NCI-H460 (cell line): Measurements from ENCODE around the gene PHKG2. TPM values are rescaled to one million over a fixed set of nuclear protein-coding genes. Genes with fewer than 3 reads are reported as not detected.

Experiments used
- DNase-seq: peaks from one replicate; pipeline ENCODE4 v3.0.0-alpha.2; 2016; ENCODE audit warnings: low read depth; ENCODE audit errors: extremely low read depth
- small RNA-seq, 2 experiments: library from RNA; depleted of rRNA; stranded (forward); fragments of <200 nt; gene quantifications; one replicate each; pipeline ENCODE3, GENCODE V24; 2014
- total RNA-seq: library from RNA; depleted of rRNA; stranded (reverse); fragments of >200 nt; shearing (Covaris generic); gene quantifications from 2 replicates; pipeline ENCODE4 v1.2.3, GENCODE V29; 2014; rRNA removed

PHKG2 gene
- total RNA-seq, 1 experiment from 2014 or later: 14.3 TPM

DNA sequence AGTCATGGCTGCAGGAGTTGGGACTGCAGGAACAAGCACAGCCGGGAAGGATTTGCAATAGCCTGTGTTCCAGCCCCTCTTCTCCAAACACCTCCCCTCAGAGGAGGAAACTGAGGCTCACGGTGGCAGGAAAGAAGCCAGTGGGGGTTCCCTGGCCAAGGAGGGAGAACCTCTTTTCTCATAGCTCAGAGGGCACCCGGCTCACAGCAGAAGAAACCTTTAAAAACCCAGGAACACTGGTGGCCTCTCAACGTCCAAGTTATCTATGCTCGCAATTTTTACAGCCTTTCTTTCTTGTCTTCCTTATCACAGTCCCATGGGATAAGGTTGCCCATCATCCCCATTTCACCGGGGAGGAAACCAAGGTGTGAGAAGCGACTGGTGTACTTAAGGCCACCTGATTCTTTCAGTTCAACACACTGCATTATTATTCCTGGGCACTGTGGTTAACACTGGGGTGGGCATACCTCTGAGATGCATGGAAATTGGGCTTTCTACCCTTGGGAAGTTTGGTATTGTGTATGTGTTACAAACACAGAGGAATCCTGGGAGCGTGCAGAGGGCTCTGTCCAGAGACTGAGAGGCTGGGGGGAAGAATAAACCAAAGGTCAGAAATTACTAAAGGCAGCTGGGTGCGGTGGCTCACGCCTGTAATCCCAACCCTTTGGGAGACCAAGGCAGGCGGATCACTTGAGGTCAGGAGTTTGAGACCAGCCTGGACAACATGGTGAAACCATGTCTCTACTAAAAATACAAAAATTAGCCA is 39.6 kb downstream of the PHKG2 start:
- no peak for DNase-seq

DNA sequence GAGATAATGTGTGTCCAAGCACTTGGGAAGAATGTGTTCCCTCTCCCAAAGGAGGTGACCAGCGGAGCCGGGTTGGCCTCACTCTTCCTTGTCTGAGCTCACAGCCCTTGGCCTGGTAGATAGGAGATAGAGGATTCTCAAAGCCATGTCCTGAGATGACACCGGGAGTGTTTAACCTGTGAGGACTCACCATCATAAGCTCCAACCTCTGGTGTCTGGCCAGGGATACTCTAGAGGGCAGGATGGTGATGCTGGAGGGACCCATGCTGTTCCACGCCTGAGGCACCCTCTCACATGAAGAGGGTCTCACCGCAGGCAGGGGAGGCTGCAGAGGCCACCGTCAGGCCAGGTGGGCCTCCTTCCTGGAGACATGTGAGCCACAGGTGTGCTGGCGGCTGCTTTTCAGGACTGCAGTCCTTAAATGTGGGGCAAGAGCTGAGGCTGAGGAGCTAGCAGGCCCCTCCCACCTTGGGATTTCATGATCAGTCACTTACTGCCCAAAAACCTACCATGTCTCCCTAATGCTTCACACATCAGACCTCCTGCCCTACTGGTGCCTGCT is 45.4 kb downstream of the PHKG2 start:
- DNase-seq: no peak

DNA sequence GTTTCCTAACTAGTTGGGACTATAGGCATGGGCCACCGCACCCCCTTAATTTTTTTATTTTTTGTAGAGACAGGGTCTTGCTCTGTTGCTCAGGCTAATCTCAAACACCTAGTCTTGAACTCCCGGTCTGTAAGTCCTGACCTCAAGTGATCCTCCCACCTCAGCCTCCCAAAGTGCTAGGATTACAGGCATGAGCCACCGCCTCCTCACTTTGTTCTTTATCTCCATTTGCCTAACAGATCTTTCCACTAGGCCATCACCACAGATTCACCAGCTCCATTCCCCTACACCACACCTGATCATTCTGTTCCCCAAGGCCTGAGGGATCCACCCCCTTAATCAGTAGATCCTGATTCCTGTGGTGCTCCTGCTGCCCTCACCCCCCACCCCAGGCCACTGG is 46.4 kb downstream of the PHKG2 start:
- DNase-seq: no peak

DNA sequence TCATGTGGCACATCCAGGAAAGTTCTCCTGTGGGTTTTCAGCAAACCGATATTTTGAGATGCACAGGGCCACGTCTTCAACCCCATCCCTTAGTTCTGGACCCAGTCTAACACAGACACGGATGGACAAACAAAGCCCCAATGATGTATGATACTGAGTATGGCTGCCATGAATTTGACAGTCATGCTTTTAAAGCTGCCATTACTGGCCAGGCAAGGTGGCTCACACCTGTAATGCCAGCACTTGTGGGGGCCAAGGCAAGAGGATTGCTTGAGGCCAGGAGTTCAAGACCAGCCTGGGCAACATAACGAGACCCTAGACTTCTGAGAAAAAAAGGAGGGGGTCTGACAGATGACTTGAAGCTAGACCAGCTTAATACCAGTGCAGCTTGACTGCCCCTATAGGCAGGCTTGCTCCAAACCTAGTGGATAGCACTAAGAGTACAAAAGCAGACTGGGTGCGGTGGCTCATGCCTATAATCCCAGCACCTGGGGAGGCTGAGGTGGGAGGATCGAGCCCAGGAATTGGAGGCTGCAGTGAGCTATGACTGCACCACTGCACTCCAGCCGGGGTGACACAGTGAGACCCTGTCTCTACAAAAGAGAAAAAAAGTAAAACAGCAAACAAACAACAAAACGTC is 49.6 kb downstream of the PHKG2 start:
- DNase-seq: no peak

Small RNA genes within 50 kb of the gene (small RNA-seq; reads per million reads assigned to genes)
- 0 reads per million in 2 experiments for gene RNU6-1043P
- gene SNORA30: 5.9 to 14.3 reads per million in 2 experiments

Other genes starting within 250 kb of the PHKG2 start
- gene ZNF768, start 221.9 kb upstream of the PHKG2 start, total RNA-seq: 37.7 and 39.0 TPM in 2 replicates
- 6.2 and 6.6 TPM in 2 replicates for gene ZNF747, start 213.6 kb upstream of the PHKG2 start, total RNA-seq
- 7.7 and 8.5 TPM in 2 replicates for gene ZNF764, start 190.1 kb upstream of the PHKG2 start, total RNA-seq
- 5.8 and 7.7 TPM in 2 replicates for gene ZNF688, start 176.7 kb upstream of the PHKG2 start, total RNA-seq
- gene ZNF785, start 162.7 kb upstream of the PHKG2 start, total RNA-seq: 0.14 and 0.45 TPM in 2 replicates
- gene ZNF689, start 138.0 kb upstream of the PHKG2 start, total RNA-seq: 8.2 and 10.0 TPM in 2 replicates
- 13.0 and 15.7 TPM in 2 replicates for gene PRR14, start 97.5 kb upstream of the PHKG2 start, total RNA-seq
- 26.0 and 29.3 TPM in 2 replicates for gene FBRS, start 90.0 kb upstream of the PHKG2 start, total RNA-seq
- gene SRCAP, start 49.3 kb upstream of the PHKG2 start, total RNA-seq: 5.5 and 10.0 TPM in 2 replicates
- gene CFAP119, start 13.6 kb downstream of the PHKG2 start, total RNA-seq: 2.2 and 4.6 TPM in 2 replicates
- gene RNF40, start 13.9 kb downstream of the PHKG2 start, total RNA-seq: 86.3 and 87.1 TPM in 2 replicates
- 10.9 and 11.1 TPM in 2 replicates for gene ZNF629, start 38.8 kb downstream of the PHKG2 start, total RNA-seq
- gene BCL7C, start 145.7 kb downstream of the PHKG2 start, total RNA-seq: 34.1 and 45.1 TPM in 2 replicates
- gene CTF1, start 148.2 kb downstream of the PHKG2 start, total RNA-seq: 0.59 and 0.92 TPM in 2 replicates
- gene FBXL19, start 175.1 kb downstream of the PHKG2 start, total RNA-seq: 12.3 and 14.2 TPM in 2 replicates
- 20.1 and 21.9 TPM in 2 replicates for gene ORAI3, start 200.6 kb downstream of the PHKG2 start, total RNA-seq
- 5.0 and 6.8 TPM in 2 replicates for gene SETD1A, start 209.3 kb downstream of the PHKG2 start, total RNA-seq
- gene HSD3B7, start 236.8 kb downstream of the PHKG2 start, total RNA-seq: 16.0 and 17.0 TPM in 2 replicates